Measurements from ENCODE around the gene ATP11A.

GRCh38 chr13:112711528-112712265 is 21.9 kb downstream of the ATP11A start:
- TF ChIP-seq, protein P1, sequence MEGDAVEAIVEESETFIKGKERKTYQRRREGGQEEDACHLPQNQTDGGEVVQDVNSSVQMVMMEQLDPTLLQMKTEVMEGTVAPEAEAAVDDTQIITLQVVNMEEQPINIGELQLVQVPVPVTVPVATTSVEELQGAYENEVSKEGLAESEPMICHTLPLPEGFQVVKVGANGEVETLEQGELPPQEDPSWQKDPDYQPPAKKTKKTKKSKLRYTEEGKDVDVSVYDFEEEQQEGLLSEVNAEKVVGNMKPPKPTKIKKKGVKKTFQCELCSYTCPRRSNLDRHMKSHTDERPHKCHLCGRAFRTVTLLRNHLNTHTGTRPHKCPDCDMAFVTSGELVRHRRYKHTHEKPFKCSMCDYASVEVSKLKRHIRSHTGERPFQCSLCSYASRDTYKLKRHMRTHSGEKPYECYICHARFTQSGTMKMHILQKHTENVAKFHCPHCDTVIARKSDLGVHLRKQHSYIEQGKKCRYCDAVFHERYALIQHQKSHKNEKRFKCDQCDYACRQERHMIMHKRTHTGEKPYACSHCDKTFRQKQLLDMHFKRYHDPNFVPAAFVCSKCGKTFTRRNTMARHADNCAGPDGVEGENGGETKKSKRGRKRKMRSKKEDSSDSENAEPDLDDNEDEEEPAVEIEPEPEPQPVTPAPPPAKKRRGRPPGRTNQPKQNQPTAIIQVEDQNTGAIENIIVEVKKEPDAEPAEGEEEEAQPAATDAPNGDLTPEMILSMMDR (IDR thresholded peaks at IDR 0.05; ENCODE audit: poor library complexity), result peak; percentile 35
- no peak for TF ChIP-seq EZH2 (IDR thresholded peaks at IDR 0.05; ENCODE audit: borderline replicate concordance)
